HG02610 (cell line): ENCODE measurements around the gene ILDR2.
"Not testable (repeated sequence)": the region's sequence is repeated elsewhere in the genome, so short reads cannot be mapped to it uniquely, and the experiment has no call there.

Experiments used
- ATAC-seq: cut with Tn5 transposase; IDR thresholded peaks from one replicate; pipeline ENCODE4 v1.9.1; 2021; ENCODE audit warnings: mild to moderate bottlenecking, moderate library complexity; ENCODE audit not compliant: unreplicated experiment

Gene ILDR2

GRCh38 chr1:166889776-166890175 lies 85.6 kb downstream of the ILDR2 start:
- no peak for ATAC-seq

GRCh38 chr1:166888373-166889111 lies 86.8 kb downstream of the ILDR2 start:
- ATAC-seq, result no peak

- ATAC-seq, result no peak
These were observed 90.4 kb downstream of the ILDR2 start for GRCh38 chr1:166884971-166885370.

GRCh38 chr1:166884040-166884642 lies 91.2 kb downstream of the ILDR2 start:
- peak; percentile 41 for ATAC-seq

- ATAC-seq, result no peak
These were observed 92.4 kb downstream of the ILDR2 start for GRCh38 chr1:166882893-166883292.

DNA sequence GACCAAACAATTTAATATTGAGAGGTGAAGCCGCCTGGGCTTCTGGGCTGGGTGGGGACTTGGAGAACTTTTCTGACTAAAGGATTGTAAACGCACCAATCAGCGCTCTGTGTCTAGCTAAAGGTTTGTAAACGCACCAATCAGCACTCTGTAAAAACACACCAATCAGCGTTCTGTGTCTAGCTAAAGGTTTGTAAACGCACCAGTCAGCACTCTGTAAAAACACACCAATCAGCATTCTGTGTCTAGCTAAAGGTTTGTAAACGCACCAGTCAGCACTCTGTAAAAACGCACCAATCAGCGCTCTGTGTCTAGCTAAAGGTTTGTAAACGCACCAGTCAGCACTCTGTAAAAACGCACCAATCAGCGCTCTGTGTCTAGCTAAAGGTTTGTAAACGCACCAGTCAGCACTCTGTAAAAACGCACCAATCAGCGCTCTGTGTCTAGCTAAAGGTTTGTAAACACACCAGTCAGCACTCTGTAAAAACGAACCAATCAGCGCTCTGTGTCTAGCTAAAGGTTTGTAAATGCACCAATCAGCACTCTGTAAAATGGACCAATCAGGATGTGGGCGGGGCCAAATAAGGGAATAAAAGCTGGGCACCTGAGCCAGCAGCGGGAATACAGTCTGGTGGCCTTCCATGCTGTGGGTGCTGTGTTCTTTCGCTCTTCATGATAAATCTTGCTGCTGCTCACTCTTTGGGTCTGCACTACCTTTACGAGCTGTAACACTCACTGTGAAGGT lies 97.0 kb downstream of the ILDR2 start:
- not testable (repeated sequence) for ATAC-seq

DNA sequence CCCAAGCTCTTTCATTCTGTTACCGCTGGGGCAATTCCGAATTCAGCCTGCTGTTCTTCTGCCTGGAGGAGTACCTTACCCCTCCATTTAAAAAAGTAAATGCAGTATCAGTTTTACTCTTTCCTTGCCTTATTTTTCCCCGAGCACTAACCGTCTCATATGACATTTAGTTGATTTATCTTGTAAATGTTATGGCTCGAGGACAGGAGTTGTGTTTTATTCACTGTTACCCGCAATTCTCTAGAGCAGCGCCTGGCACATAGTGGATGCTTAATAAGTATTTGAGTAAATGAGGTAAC lies 98.9 kb downstream of the ILDR2 start:
- no peak for ATAC-seq

DNA sequence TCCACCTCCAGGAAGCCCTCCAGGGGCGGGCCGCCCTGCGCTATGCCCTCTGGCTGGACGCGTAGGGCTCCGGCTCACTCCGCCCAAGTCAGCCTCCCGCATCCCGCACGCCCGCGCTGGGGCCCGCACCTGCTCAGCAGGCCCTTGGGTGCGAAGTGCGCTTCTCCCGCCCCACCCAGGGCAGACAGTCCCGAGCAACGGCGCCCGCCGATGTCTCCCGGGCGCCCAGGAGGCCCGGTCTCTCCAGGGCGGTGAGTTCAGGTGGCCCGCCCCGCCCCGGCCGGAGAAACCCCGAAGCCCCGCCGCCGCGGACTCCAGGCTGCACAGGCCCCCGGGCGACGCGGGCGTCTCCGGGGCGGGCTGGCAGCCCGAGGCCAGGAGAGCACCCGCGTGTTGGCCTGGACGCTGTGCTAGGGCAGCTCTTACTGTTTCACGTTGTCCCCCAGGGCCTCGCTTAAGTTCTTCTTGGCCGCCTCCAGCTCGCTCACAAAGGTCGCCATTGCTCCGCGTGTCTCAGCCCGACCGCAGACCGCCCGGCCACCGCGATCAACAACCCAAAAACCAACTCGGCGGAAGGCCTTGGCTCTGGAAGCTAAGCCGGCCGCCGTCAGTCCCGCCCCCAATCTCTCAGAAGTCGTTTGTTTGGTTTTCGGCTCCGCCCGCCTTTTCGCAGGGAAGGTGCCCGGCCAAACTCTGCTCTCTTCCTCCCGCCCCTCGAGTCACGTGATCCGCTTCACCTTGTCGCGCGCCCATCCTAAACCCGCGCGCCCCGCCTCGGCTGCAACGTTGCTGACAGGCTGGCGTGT lies 99.4 kb downstream of the ILDR2 start, which contains the start of gene TADA1:
TADA1 (minus strand) TSS at position 531 of the 806 bp plus-strand sequence; CDS start at position 500, 31 bp downstream.
- ATAC-seq, result peak; percentile 94

DNA sequence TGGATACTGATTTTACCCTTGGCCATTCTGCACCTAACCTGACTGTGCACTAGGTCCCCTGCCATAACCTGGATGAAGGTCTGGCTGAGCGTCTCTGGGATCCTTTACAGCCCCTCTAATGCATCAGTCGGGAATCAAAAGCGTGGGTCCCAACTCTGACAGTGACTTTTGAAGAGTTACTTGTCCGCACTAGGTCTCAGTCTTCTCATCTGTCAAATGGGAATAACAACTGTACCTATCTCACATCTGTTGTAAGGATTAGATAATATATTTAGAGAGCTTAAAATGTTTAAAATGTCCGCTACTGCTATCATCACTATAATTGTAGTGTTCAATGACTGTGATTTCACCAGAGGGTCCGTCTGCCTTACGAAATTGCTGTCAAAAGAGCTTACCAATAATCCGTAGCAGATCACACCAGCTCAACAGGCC lies 100.0 kb downstream of the ILDR2 start:
- no peak for ATAC-seq

- ATAC-seq, result no peak
These were observed 100.9 kb downstream of the ILDR2 start for GRCh38 chr1:166874464-166874863.

DNA sequence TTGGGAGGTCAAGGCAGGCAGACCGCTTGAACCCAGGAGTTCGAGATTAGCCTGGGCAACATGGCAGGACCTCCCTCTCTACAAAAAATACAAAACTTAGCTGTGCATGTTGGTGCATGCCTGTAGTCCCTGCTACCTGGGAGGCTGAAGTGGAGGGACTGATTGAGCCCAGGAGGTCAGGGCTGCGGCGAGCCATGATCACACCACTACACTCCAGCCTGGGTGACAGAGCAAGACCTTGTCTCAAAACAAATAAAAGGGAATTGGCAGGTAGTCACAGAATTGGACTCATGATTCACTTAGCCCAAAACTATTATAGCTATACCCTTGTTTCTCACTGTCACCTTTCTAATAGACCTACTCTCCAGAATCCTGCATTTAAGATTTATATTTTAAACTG lies 104.8 kb downstream of the ILDR2 start:
- no peak for ATAC-seq

DNA sequence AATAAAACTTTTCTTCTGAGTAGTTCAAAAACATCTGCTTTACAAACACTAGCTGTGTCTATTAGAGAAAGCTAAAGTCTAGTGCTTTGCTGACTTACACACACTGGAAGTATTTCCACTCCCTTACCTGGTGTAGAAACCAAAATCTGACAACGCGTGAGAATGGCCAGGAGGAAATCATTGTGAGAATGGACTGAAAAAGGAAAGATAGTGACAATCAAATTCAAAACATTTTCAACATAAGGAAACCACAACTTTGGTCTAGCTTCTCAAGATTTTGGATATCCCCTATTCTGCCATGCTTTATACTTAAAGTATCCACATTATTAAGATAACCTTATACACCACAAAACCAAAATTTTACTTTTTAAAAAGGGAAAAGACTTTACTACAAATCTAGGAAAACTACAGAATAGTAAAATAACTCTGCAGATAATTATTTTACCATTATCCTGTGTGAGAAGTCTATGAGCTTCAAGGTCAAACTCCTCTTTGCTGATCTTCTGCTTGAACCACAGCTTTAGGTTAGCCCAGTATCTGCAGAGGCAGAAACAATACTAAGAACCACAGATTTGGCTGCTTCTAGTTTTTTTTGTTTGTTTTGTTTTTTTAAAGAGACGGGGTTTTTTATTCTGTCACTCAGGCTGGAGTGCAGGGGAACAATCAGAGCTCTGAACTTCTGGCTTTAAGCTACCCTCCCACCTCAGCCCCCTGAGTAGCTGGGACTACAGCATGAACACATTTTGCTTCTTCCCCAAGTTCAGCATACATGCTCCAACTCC lies 105.8 kb downstream of the ILDR2 start:
- peak; percentile 48 for ATAC-seq

DNA sequence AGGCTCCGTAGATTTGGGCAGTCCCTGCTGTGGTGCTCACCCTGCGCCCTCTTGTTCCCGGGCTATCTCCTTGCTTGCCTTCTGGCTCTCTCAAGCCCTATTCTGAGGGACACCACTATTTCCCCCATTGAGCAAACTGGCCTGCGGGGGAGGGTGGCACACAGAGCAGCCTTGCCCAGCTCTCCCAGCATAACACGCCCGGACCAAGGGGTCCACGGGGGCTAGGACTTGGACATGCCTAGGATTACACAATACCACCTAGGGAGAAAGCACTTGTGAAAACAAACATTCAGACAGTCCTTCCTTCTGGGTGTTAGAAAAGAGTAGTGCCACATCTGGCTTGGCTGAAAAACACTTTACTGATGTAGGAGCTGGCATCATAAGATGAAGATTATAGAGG lies 106.7 kb downstream of the ILDR2 start:
- no peak for ATAC-seq

DNA sequence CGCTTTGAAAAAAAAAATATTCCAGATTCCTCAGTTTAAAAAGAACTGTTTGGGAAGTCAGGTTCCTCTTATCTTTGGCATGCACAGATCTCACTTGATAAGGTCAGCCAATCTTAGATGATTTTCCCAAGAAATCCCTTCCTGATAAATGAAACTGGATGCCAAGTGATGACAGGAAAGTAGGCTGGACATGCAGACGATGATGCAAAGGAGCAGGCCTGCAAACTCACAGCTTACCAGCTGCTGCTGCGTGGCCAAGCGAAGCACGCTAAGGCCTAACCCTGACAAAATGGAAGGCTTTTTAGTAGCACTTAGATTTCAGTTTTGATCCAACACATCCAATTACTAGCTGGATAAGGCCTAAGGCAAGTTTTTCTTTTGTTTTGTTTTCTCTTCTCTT lies 109.4 kb downstream of the ILDR2 start:
- no peak for ATAC-seq

- ATAC-seq, result no peak
These were observed 115.7 kb downstream of the ILDR2 start for GRCh38 chr1:166859597-166859996.

DNA sequence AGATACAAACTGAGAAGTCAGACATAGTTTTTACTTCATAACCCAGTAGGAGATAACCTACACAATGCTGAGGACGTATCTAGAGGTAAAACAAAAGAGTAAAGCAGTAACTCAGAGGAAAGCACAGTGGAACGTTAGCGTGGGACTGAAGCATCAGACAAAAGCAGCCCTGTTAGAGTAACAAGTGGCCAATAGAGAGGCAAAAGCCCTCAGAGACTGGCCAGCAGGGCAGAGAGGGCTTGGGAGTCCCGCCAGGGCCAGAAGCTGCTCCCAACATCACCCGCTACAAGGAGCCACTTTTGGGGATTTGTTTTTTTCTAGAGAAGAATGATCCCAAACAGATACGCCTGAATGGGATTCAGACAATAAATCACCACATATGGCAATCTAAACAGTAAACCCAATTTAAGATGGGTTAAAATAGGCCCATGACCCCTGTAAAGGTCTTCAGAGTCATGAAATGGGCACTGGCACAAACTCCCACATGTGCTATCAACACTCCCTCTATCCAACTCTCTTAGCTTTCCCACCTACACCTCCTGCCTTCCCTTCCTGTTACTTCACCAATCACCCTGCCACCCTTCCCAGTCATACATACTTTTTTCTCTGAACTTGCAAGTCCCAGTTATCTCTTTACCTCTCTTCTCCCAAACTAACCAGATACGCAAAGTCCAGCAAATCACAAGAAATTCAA lies 116.5 kb downstream of the ILDR2 start:
- no peak for ATAC-seq
